IPS-18a (cell line): Measurements from ENCODE around the gene KRTAP4-9.
"Not testable (repeated sequence)": the region's sequence is repeated elsewhere in the genome, so short reads cannot be mapped to it uniquely, and the experiment has no call there.

ENCODE experiments used
- H3K27ac ChIP-seq: one replicate; pipeline ENCODE4 v1.5.1; 2013; ENCODE audit warnings: low read length
- H3K27me3 ChIP-seq: one replicate; pipeline ENCODE4 v1.6.1; 2013; ENCODE audit warnings: mild to moderate bottlenecking, low read length; ENCODE audit not compliant: control insufficient read depth, insufficient read depth
- H3K36me3 ChIP-seq: one replicate; pipeline ENCODE4 v1.6.1; 2013; ENCODE audit warnings: low read depth, low read length; ENCODE audit not compliant: control insufficient read depth
- H3K4me1 ChIP-seq: one replicate; pipeline ENCODE4 v1.6.1; 2013; ENCODE audit warnings: low read depth, low read length; ENCODE audit not compliant: control insufficient read depth
- H3K4me3 ChIP-seq: one replicate; pipeline ENCODE4 v1.5.1; 2013; ENCODE audit warnings: low read length
- H3K9ac ChIP-seq: one replicate; pipeline ENCODE4 v1.6.1; 2013; ENCODE audit warnings: mild to moderate bottlenecking, low read length, moderate library complexity
- H3K9me3 ChIP-seq: one replicate; pipeline ENCODE4 v1.6.1; 2013; ENCODE audit warnings: low read depth, low read length; ENCODE audit not compliant: control insufficient read depth

The KRTAP4-9 gene

GRCh38 chr17:41105347-41105746 lies at the start of gene KRTAP4-9:
KRTAP4-9 (plus strand) TSS chr17:41105389; CDS start chr17:41105389, 0 bp downstream.
- H3K9ac ChIP-seq, H3K27me3 ChIP-seq, H3K4me3 ChIP-seq, H3K36me3 ChIP-seq, H3K27ac ChIP-seq, H3K9me3 ChIP-seq: not testable (repeated sequence)
- peaks cover 24% of the 10 kb centered on the region for H3K4me1 ChIP-seq

GRCh38 chr17:41057547-41057946 lies 47.6 kb upstream of the KRTAP4-9 start:
- H3K27ac ChIP-seq, result no peak overlapping the region
- H3K9ac ChIP-seq, result no peak overlapping the region
- no peaks in the 10 kb centered on the region for H3K9me3 ChIP-seq
- no peaks in the 10 kb centered on the region for H3K36me3 ChIP-seq
- H3K27me3 ChIP-seq, result no peaks in the 10 kb centered on the region
- peaks cover 3% of the 10 kb centered on the region for H3K4me1 ChIP-seq
- H3K4me3 ChIP-seq, result no peak overlapping the region

GRCh38 chr17:41058741-41059140 lies 46.4 kb upstream of the KRTAP4-9 start:
- Histone ChIP-seq H3K9me3 (no peaks in the 10 kb centered on the region), H3K4me1 (peaks cover 3% of the 10 kb centered on the region), H3K9ac (no peak overlapping the region), H3K27ac (no peak overlapping the region), H3K36me3 (no peaks in the 10 kb centered on the region), H3K4me3 (no peak overlapping the region), H3K27me3 (no peaks in the 10 kb centered on the region)

- not testable (repeated sequence) for H3K27me3 ChIP-seq, H3K4me1 ChIP-seq, H3K36me3 ChIP-seq, H3K27ac ChIP-seq, H3K9me3 ChIP-seq, H3K4me3 ChIP-seq, H3K9ac ChIP-seq
These were observed 45.7 kb upstream of the KRTAP4-9 start for GRCh38 chr17:41059276-41060051.

GRCh38 chr17:41060052-41060604 lies 45.1 kb upstream of the KRTAP4-9 start, which contains the start of gene KRTAP2-3:
KRTAP2-3 (minus strand) TSS chr17:41060114; CDS start chr17:41060050, 64 bp downstream.
- Histone ChIP-seq H3K27me3 (no peaks in the 10 kb centered on the region), H3K4me1 (peaks cover 3% of the 10 kb centered on the region), H3K36me3 (no peaks in the 10 kb centered on the region), H3K27ac (no peak within 1 kb of the TSS), H3K9me3 (no peaks in the 10 kb centered on the region), H3K9ac (no peak within 1 kb of the TSS), H3K4me3 (no peak within 1 kb of the TSS)

- no peak overlapping the region for H3K27ac ChIP-seq
- no peaks in the 10 kb centered on the region for H3K36me3 ChIP-seq
- H3K4me1 ChIP-seq, result peaks cover 3% of the 10 kb centered on the region
- H3K4me3 ChIP-seq, result no peak overlapping the region
- no peaks in the 10 kb centered on the region for H3K27me3 ChIP-seq
- H3K9me3 ChIP-seq, result no peaks in the 10 kb centered on the region
- no peak overlapping the region for H3K9ac ChIP-seq
These were observed 43.2 kb upstream of the KRTAP4-9 start for GRCh38 chr17:41061964-41062363.

GRCh38 chr17:41063449-41063848 lies 41.7 kb upstream of the KRTAP4-9 start:
- H3K4me1 ChIP-seq, result peaks cover 3% of the 10 kb centered on the region
- H3K27ac ChIP-seq, result no peak overlapping the region
- H3K27me3 ChIP-seq, result no peaks in the 10 kb centered on the region
- no peak overlapping the region for H3K4me3 ChIP-seq
- no peaks in the 10 kb centered on the region for H3K9me3 ChIP-seq
- H3K9ac ChIP-seq, result no peak overlapping the region
- H3K36me3 ChIP-seq, result no peaks in the 10 kb centered on the region

- no peaks in the 10 kb centered on the region for H3K27me3 ChIP-seq
- H3K27ac ChIP-seq, result no peak overlapping the region
- no peak overlapping the region for H3K9ac ChIP-seq
- no peaks in the 10 kb centered on the region for H3K9me3 ChIP-seq
- peaks cover 1% of the 10 kb centered on the region for H3K4me1 ChIP-seq
- H3K36me3 ChIP-seq, result no peaks in the 10 kb centered on the region
- no peak overlapping the region for H3K4me3 ChIP-seq
These were observed 40.9 kb upstream of the KRTAP4-9 start for GRCh38 chr17:41064301-41064700.

- not testable (repeated sequence) for H3K9ac ChIP-seq, H3K36me3 ChIP-seq, H3K27ac ChIP-seq, H3K27me3 ChIP-seq, H3K4me1 ChIP-seq, H3K9me3 ChIP-seq, H3K4me3 ChIP-seq
These were observed 40.0 kb upstream of the KRTAP4-9 start for GRCh38 chr17:41065016-41065689.

- H3K9me3 ChIP-seq, result no peaks in the 10 kb centered on the region
- H3K27me3 ChIP-seq, result no peaks in the 10 kb centered on the region
- no peak within 1 kb of the TSS for H3K9ac ChIP-seq
- H3K4me3 ChIP-seq, result no peak within 1 kb of the TSS
- no peaks in the 10 kb centered on the region for H3K4me1 ChIP-seq
- H3K36me3 ChIP-seq, result no peaks in the 10 kb centered on the region
- H3K27ac ChIP-seq, result no peak within 1 kb of the TSS
These were observed 39.2 kb upstream of the KRTAP4-9 start, which contains the start of gene KRTAP2-4 for GRCh38 chr17:41065829-41066624. KRTAP2-4 (minus strand) TSS chr17:41065879; CDS start chr17:41065845, 34 bp downstream.

- H3K9ac ChIP-seq, result no peak overlapping the region
- H3K27ac ChIP-seq, result no peak overlapping the region
- H3K4me1 ChIP-seq, result no peaks in the 10 kb centered on the region
- no peaks in the 10 kb centered on the region for H3K9me3 ChIP-seq
- H3K27me3 ChIP-seq, result no peaks in the 10 kb centered on the region
- H3K36me3 ChIP-seq, result no peaks in the 10 kb centered on the region
- no peak overlapping the region for H3K4me3 ChIP-seq
These were observed 37.9 kb upstream of the KRTAP4-9 start for GRCh38 chr17:41067281-41067680.
